ENCODE data around the gene ZBTB4.

DNA sequence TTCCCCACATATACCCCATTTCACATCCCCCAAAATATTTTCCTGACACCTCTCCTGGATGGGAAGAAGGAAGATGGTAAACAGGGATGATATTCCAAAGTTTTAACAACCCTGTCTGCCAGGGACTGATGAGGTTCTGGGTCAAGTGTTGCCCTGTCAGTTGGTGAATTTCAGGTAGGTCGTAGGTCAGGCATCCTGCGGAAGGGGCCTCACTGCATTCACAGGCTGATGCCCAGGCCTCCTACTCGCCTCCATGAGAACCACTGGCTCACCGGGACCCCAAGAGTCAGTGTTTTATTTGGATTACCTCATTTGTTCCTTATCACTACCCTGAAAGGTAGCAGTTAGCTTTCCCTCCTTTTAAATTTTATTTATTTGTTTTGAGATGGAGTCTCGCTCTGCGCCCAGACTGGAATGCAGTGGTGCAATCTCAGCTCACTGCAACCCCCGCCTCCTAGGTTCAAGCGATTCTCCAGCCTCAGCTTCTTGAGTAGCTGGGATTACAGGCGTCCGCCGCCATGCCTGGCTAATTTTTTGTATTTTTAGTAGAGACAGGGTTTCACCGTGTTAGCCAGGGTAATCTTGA is 10.5 kb downstream of the ZBTB4 start:
- no peak for TF ChIP-seq POLR2A (IDR thresholded peaks at IDR 0.05; ENCODE audit: borderline replicate concordance, extremely low read depth, insufficient read depth, insufficient read length)
- TF ChIP-seq, protein P1, sequence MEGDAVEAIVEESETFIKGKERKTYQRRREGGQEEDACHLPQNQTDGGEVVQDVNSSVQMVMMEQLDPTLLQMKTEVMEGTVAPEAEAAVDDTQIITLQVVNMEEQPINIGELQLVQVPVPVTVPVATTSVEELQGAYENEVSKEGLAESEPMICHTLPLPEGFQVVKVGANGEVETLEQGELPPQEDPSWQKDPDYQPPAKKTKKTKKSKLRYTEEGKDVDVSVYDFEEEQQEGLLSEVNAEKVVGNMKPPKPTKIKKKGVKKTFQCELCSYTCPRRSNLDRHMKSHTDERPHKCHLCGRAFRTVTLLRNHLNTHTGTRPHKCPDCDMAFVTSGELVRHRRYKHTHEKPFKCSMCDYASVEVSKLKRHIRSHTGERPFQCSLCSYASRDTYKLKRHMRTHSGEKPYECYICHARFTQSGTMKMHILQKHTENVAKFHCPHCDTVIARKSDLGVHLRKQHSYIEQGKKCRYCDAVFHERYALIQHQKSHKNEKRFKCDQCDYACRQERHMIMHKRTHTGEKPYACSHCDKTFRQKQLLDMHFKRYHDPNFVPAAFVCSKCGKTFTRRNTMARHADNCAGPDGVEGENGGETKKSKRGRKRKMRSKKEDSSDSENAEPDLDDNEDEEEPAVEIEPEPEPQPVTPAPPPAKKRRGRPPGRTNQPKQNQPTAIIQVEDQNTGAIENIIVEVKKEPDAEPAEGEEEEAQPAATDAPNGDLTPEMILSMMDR (IDR thresholded peaks at IDR 0.05 in 2 of 3, conservative IDR thresholded peaks at IDR 0.05 in 1 of 3; ENCODE audit: borderline replicate concordance in 1 of 3, insufficient read depth in 1 of 3, low read depth in 2 of 3, low read length in 2 of 3), result no peak

Data from HCT116 (cell line).